Heart right ventricle (tissue), 16 donors: ENCODE results near the gene NT5DC4. TPM values are rescaled to one million over a fixed set of nuclear protein-coding genes. Genes with fewer than 3 reads are reported as not detected.

Source experiments
- ATAC-seq, 8 donors: fragments of 200-7000 bp; cut with Tn5 transposase; one replicate each; pipeline ENCODE4 v1.9.1; 2020; ENCODE audit warnings: mild to moderate bottlenecking in 8 of 8, moderate library complexity in 8 of 8, moderate number of reproducible peaks in 1 of 8
- DNase-seq, 2 donors: peaks; one replicate each; pipeline ENCODE4 v3.0.0-alpha.2; 2020
- H3K27ac ChIP-seq, 10 donors: fragments of 200-600 bp; sonication (generic) in 2 of 10; one replicate each; pipeline versions ENCODE4 v1.5.0 to v1.8.0; 2020 to 2022; ENCODE audit warnings: mild to moderate bottlenecking in 3 of 10
- H3K27me3 ChIP-seq, 7 donors: fragments of 200-600 bp; one replicate each; pipeline ENCODE4 v1.8.0; 2021 to 2022; ENCODE audit warnings: mild to moderate bottlenecking in 2 of 7
- H3K36me3 ChIP-seq, 9 donors: fragments of 200-600 bp; sonication (generic) in 1 of 9; one replicate each; pipeline versions ENCODE4 v1.5.0 to v1.8.0; 2020 to 2022; ENCODE audit warnings: mild to moderate bottlenecking in 2 of 9
- H3K4me1 ChIP-seq, 9 donors: fragments of 200-600 bp; sonication (generic) in 1 of 9; one replicate each; pipeline versions ENCODE4 v1.5.0 to v1.8.0; 2020 to 2022; ENCODE audit warnings: mild to moderate bottlenecking in 4 of 9
- H3K4me3 ChIP-seq, 10 donors: fragments of 200-600 bp; sonication (generic) in 2 of 10; one replicate each; pipeline versions ENCODE4 v1.5.0 to v1.8.0; 2020 to 2022; ENCODE audit warnings: mild to moderate bottlenecking in 7 of 10, moderate library complexity in 2 of 10
- H3K9me3 ChIP-seq, 11 donors: fragments of 200-600 bp in 10 of 11; sonication (generic) in 2 of 11; one replicate each; pipeline versions ENCODE4 v1.5.0 to v1.8.0; 2013 to 2022; ENCODE audit warnings: mild to moderate bottlenecking in 2 of 11, control low read depth in 1 of 11, moderate library complexity in 1 of 11
- CTCF ChIP-seq, 9 donors: fragments of 200-600 bp; sonication (generic) in 2 of 9; IDR thresholded peaks; one replicate each; pipeline versions ENCODE4 v1.5.0 to v1.8.0; 2021 to 2022; ENCODE audit warnings: antibody characterized with exemption in 9 of 9, mild to moderate bottlenecking in 5 of 9, moderate library complexity in 1 of 9
- WGBS, 2 donors: extraction: QIAGEN DNeasy Blood & Tissue Kit; methylation state at CpG; one replicate each; pipeline ENCODE4 v1.1.7; 2013; ENCODE audit warnings: inconsistent platforms in 1 of 2; 5-methylcytosine and 5-hydroxymethylcytosine counted together
- intact Hi-C, 10 donors: fragments of 100-400 bp; cut with DNase I; formaldehyde crosslinking; loops; one replicate each; pipeline versions ENCODE4 v1.11.1 to v1.14.2; 2022
- polyA plus RNA-seq, 2 donors: library from polyadenylated mRNA; stranded (reverse); fragments of 200-250 nt; gene quantifications; one replicate each; pipeline ENCODE4 v1.2.3, GENCODE V29; 2013
- total RNA-seq, 10 donors: library from RNA; stranded (reverse); fragmentation: NEBNext Ultra II Directional in 3 of 10; extraction: Animal tissue kit (Norgen Biotek cat#: 25700) in 3 of 10; gene quantifications; one replicate each; pipeline versions ENCODE4 v1.2.1 to v1.2.4, GENCODE V29; 2021 to 2023
- donor health status: Arrhythmogenic right ventricular cardiomyopathy.
- donor health status: ischemic (EF 13 %, LVEDD 7.1; RV severe dilation, severe dysfunction).
- donor health status: healthy with polysubstance abuse.
- donor health status: DM: no; HTN: yes; CAD: no.
- donor health status: DM: no; HTN: no; CAD: no.
- donor health status: ischemic (EF 25% LVEDD 6.9; RV normal size, moderate dysfunction).
- donor health status: ischemic (EF 25% LVEDD 5.7; RV mildly dilated, moderate dysfunction).
- donor health status: healthy.
- donor health status: DM: yes; HTN: yes; CAD: no.
- donor health status: Ischemic cardiomyopathy.
- donor health status: ischemic (EF 35%, LVEDD 5.7; RV mildly dilated, moderate dysfunction).
- donor health status: nonischemic (EF 11% LVEDD 7.7; RV severe dilation, severe dysfunction).
- donor health status: DM: yes; HTN: yes; CAD: no.
- donor health status: PGD.
- donor health status: ischemic (EF 29% LVEDD 5.4; RV normal size, mild dysfunction).
- donor health status: nonischemic (EF 23%, LVEDD 6.1; RV moderate dilation, normal function).

The NT5DC4 gene
- total and polyA plus RNA-seq, 12 donors = 0.35 TPM; not detected in 11

- no peaks in the 10 kb centered on the region for H3K9me3 ChIP-seq
- H3K36me3 ChIP-seq = no peaks in the 10 kb centered on the region
- H3K4me1 ChIP-seq = peaks cover 0 to 39% (median 14%) of the 10 kb centered on the region in 9 donors
- H3K4me3 ChIP-seq = peak overlapping the region in 5 of 10 donors; percentile 14 to 39 (median 26)
- no peak for ATAC-seq
- H3K27me3 ChIP-seq = no peaks in the 10 kb centered on the region
- 36 to 42% methylated on average over 1 of the region's 1 CpG for WGBS, 2 donors
- no peak for DNase-seq
- intact Hi-C loops = loop anchor here in 2 of 10 donors (5.0 kb wide), 1 partner anchor 44 kb away; no protein-coding TSS in a partner anchor
- TF ChIP-seq CTCF (IDR thresholded peaks at IDR 0.05) = no peak
- H3K27ac ChIP-seq = peak overlapping the region in 5 of 10 donors; percentile 11 to 73 (median 48)
Measured at GRCh38 chr2:112768432-112768831, 47.6 kb downstream of the NT5DC4 start.

DNA sequence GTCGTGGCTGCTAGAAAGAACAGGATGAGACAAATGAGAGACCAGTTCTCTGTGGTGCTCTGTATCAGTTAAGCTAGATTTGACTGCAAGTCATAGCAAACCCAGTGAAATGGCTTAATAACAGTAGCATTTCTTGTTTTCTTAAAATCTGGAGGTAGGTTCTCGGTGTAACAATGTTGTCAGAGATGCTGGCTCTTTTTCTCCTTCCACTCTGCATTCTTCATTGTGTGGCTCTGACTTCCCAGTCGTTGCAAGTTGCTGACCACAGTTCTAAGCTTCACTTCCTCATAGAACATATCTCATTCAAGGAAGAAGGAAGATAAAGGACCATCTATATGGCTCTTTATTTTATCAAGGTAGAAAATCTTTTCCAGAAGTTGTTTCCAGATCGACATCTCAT, 51.5 kb downstream of the NT5DC4 start:
- WGBS, 2 donors = 75 to 76% methylated on average over 4 of the region's 4 CpGs
- Histone ChIP-seq H3K27me3 (no peaks in the 10 kb centered on the region), H3K27ac (no peak overlapping the region), H3K4me3 (no peak overlapping the region), H3K4me1 (peaks cover 0 to 24% (median 0%) of the 10 kb centered on the region in 9 donors), H3K36me3 (no peaks in the 10 kb centered on the region), H3K9me3 (no peaks in the 10 kb centered on the region)
- intact Hi-C loops = loop anchor here in 1 of 10 donors (5.0 kb wide), 1 partner anchor 35 kb away; no protein-coding TSS in a partner anchor
- no peak for TF ChIP-seq CTCF (IDR thresholded peaks at IDR 0.05)
- ATAC-seq (no peak), DNase-seq (no peak)

DNA sequence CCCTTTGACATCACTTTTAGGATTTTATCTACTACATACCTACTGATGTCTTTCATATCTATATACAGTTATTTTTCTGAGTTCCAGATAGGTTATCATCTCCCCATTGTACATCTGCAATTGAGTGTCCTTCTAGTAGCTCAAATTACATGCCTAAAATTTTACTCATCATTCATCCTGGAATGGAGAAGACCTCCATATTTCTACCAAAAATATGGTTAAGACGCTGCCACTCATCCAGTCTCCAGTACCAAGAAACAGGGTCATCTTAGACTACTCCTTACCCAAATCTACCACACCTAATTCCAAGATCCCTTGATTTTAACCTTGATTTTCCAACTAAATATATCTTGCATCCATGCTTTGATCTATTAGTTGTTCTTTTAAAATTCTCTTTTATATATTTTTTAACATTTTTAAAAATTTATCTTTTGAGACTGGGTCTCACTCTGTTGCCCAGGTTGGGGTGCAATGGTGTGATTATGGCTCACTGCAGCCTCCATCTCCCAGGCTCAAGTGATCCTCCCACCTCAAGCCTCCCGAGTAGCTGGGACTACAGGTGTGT, 52.2 kb downstream of the NT5DC4 start:
- Histone ChIP-seq H3K36me3 (no peaks in the 10 kb centered on the region), H3K9me3 (no peaks in the 10 kb centered on the region), H3K4me1 (peaks cover 0 to 18% (median 0%) of the 10 kb centered on the region in 9 donors), H3K27ac (no peak overlapping the region), H3K4me3 (no peak overlapping the region), H3K27me3 (no peaks in the 10 kb centered on the region)
- 60 to 69% methylated on average over 2 of the region's 2 CpGs for whole genome bisulfite sequencing, 2 donors
- DNase-seq (no peak), ATAC-seq (no peak)
- TF ChIP-seq CTCF (IDR thresholded peaks at IDR 0.05) = no peak
- intact Hi-C loops = loop anchor here in 1 of 10 donors (5.0 kb wide), 1 partner anchor 34 kb away; no protein-coding TSS in a partner anchor

DNA sequence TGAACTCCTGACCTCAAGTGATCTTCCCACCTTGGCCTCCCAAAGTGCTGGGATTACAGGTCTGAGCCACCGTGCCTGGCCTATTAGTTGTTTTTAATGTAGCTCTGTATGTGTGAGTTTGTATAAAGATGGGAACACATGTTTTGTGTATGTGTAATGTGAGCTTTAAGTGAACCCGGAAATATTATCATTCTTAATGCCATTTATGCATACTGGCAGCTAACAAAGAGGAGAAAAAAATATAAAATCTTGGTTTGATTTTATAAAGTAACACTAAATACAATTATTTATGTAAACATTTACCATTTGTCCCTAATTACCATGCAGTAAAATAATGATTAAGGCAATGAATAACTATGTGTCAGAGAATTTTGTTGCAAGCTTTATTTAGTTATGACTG, 52.7 kb downstream of the NT5DC4 start:
- WGBS, 2 donors = 85 to 98% methylated on average over 2 of the region's 2 CpGs
- DNase-seq (no peak), ATAC-seq (no peak)
- no peaks in the 10 kb centered on the region for H3K27me3 ChIP-seq
- H3K9me3 ChIP-seq = no peaks in the 10 kb centered on the region
- H3K27ac ChIP-seq = no peak overlapping the region
- H3K4me3 ChIP-seq = no peak overlapping the region
- TF ChIP-seq CTCF (IDR thresholded peaks at IDR 0.05) = no peak
- intact Hi-C loops = loop anchor here in 1 of 10 donors (5.0 kb wide), 1 partner anchor 34 kb away; no protein-coding TSS in a partner anchor
- peaks cover 0 to 12% (median 0%) of the 10 kb centered on the region in 9 donors for H3K4me1 ChIP-seq
- no peaks in the 10 kb centered on the region for H3K36me3 ChIP-seq
